Activated T-cell treated with anti-CD3 and anti-CD28 coated beads, Interleukin-2, amount 50 U/mL, for 72 hours (primary cell): Measurements from ENCODE around the gene LYRM7. TPM values are rescaled to one million over a fixed set of nuclear protein-coding genes. Genes with fewer than 3 reads are reported as not detected.

Experiments used
- ATAC-seq, 2 donors: fragments of 150-1000 bp; cut with Tn5 transposase; replicated peaks in 1 of 2; 2 replicates each; pipeline ENCODE4 v1.10.0; 2021; ENCODE audit warnings: moderate library complexity in 2 of 2, mild to moderate bottlenecking in 1 of 2
- DNase-seq, 2 donors: peaks; one replicate each; pipeline ENCODE4 v3.0.0; 2021 to 2022; ENCODE audit warnings: mixed read lengths in 1 of 2
- H3K27ac Mint-ChIP-seq: one replicate; pipeline ENCODE4 v1.8.0; 2022; ENCODE audit warnings: mild to moderate bottlenecking, moderate library complexity, mixed read lengths
- H3K27me3 Mint-ChIP-seq: one replicate; pipeline ENCODE4 v1.8.0; 2022; ENCODE audit warnings: low read depth, mixed read lengths
- H3K36me3 Mint-ChIP-seq, 2 donors: one replicate each; pipeline ENCODE4 v1.8.0; 2022; ENCODE audit warnings: mixed read lengths in 2 of 2, mild to moderate bottlenecking in 1 of 2; ENCODE audit not compliant: insufficient read depth in 2 of 2
- H3K4me1 Mint-ChIP-seq: one replicate; pipeline ENCODE4 v1.8.0; 2022; ENCODE audit warnings: low read depth, mixed read lengths
- H3K4me3 Mint-ChIP-seq, 2 donors: one replicate each; pipeline ENCODE4 v1.8.0; 2022; ENCODE audit warnings: mild to moderate bottlenecking in 2 of 2, mixed read lengths in 2 of 2, moderate library complexity in 2 of 2
- H3K9me3 Mint-ChIP-seq, 2 donors: one replicate each; pipeline ENCODE4 v1.8.0; 2022; ENCODE audit warnings: mixed read lengths in 2 of 2
- total RNA-seq, 2 donors: library from RNA; stranded (reverse); gene quantifications; one replicate each; pipeline ENCODE4 v1.2.3, GENCODE V29; 2022

The LYRM7 gene
- total RNA-seq, 2 donors from 2014 or later = 12.4 to 16.0 TPM

DNA sequence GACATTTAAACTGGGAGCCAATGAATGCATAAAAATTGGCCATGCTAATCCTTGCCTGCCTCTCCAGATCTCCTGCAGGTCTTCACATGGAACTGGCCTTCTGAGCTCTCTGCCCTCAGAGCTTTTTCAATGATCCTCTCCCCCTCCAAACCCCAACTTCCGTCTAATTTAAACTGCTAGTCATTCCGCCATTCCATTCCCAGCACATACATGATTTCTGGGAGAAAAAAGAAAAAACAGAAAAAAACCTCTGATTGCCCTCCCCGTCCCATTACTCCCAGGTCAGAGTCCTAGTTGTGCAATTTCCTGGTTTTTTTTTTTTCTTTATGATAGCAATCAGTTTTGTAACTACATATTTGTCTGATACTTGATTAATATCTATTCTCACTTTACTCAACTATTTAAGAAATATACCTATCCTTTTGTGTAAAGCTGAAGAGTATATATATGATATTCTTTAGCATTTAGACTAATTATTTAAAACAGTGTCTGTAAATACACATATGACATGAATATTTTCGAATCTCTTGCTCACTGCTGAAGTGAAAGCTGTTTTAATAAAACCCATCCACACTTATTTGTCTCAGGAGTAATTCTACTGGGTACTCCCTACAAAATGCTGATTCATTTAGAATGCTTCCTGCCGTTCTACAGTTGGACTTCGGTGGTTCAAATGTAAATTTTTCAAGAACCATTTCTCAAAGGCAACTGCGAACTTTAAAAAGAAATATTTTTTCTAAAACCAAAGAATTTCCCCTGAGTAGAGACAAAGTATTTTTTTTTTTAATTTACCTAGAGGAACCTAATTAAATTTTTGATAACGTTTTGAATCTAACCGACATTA is 7.2 kb upstream of the LYRM7 start:
- DNase-seq = no peak
- Mint-ChIP-seq H3K4me1 (peaks cover 48% of the 10 kb centered on the region), H3K9me3 (no peaks in the 10 kb centered on the region), H3K27ac (peak overlapping the region; percentile 98), H3K4me3 (peak overlapping the region; percentile 94 to 96), H3K36me3 (peaks cover 16 to 38% of the 10 kb centered on the region in 2 donors), H3K27me3 (no peaks in the 10 kb centered on the region)
- ATAC-seq = no peak

- H3K36me3 Mint-ChIP-seq = peaks cover 9 to 29% of the 10 kb centered on the region in 2 donors
- H3K27ac Mint-ChIP-seq = peak overlapping the region; percentile 99
- H3K9me3 Mint-ChIP-seq = peaks cover 0 to 2% of the 10 kb centered on the region in 2 donors
- DNase-seq (peak; percentile 75 to 76), ATAC-seq (peak; percentile 80 to 81)
- peak overlapping the region; percentile 96 to 97 for H3K4me3 Mint-ChIP-seq
- peaks cover 57% of the 10 kb centered on the region for H3K4me1 Mint-ChIP-seq
- H3K27me3 Mint-ChIP-seq = no peaks in the 10 kb centered on the region
Observed at GRCh38 chr5:131164191-131165118, 6.3 kb upstream of the LYRM7 start.

GRCh38 chr5:131165119-131165727 is 5.5 kb upstream of the LYRM7 start, which contains the start of gene HINT1:
TSS of gene HINT1 (minus strand) at chr5:131165256. CDS start at chr5:131165205, 51 bp downstream.
- no peaks in the 10 kb centered on the region for H3K27me3 Mint-ChIP-seq
- DNase-seq (peak; percentile 95 to 97), ATAC-seq (peak; percentile 88 to 91)
- H3K27ac Mint-ChIP-seq = peak within 1 kb of the TSS; percentile 99
- H3K36me3 Mint-ChIP-seq = peaks cover 5 to 22% of the 10 kb centered on the region in 2 donors
- peaks cover 60% of the 10 kb centered on the region for H3K4me1 Mint-ChIP-seq
- H3K4me3 Mint-ChIP-seq = peak within 1 kb of the TSS; percentile 96 to 97
- H3K9me3 Mint-ChIP-seq = peaks cover 0 to 2% of the 10 kb centered on the region in 2 donors

DNA sequence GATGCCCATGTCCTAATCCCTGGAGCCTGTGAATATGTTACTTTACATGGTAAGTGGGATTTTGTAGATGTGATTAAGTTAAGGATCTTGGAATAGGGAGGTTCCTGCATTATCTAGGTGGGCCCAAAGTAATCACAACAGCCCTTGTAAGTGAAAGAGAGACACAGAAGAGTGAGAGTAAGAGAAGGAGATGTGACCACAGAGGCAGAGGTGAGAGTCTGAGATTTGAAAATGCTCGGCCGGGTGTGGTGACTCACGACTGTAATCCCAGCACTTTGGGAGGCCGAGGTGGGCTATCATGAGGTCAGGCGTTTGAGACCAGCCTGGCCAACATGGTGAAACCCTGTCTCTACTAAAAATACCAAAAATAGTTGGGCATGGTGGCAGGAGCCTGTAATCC is 3.1 kb upstream of the LYRM7 start:
- ATAC-seq (no peak), DNase-seq (no peak)
- Mint-ChIP-seq H3K27me3 (no peaks in the 10 kb centered on the region), H3K36me3 (peaks cover 4 to 9% of the 10 kb centered on the region in 2 donors), H3K4me3 (no peak overlapping the region), H3K9me3 (peaks cover 0 to 2% of the 10 kb centered on the region in 2 donors), H3K27ac (no peak overlapping the region), H3K4me1 (peaks cover 62% of the 10 kb centered on the region)

DNA sequence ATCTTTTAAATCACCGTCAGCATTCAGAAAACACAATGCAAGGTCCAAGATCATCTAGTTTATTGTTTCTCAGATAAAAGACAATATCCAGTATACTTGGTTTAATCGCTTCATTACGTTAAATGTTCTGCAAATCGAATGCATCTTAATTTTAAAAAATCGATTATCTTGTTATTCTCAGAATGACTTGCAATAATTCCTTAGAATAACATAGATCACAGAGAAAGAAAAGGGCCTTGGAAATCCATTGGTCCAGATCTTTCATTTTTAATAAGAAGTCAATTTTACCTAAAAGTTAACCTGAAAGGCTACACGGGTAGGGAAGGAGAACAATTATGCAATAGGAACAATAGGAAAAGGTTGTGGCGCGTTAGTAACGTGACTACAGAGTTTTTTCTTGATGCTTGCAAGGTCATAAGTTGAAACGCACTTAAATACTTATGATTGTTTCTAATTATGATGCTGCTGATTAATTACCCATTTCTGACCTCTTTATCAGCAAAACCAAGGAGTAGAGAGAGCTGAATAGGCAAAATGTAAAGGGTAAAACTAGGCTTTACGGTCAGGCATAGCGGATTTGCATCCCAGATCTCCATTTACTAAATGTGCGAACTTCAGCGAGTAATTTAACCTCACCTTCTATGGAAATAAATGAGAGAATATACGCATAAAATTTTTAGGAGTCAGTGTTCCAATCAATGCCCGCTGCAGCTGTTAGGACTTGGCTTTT is 769 bp upstream of the LYRM7 start:
- ATAC-seq (no peak), DNase-seq (no peak)
- Mint-ChIP-seq H3K27ac (peak overlapping the region; percentile 96), H3K27me3 (no peaks in the 10 kb centered on the region), H3K36me3 (peaks cover under 1 to 1% of the 10 kb centered on the region in 2 donors), H3K4me1 (peaks cover 63% of the 10 kb centered on the region), H3K9me3 (peaks cover 0 to 2% of the 10 kb centered on the region in 2 donors), H3K4me3 (peak overlapping the region; percentile 98 to 99)

GRCh38 chr5:131171276-131171810 is 599 bp downstream of the LYRM7 start:
- Mint-ChIP-seq H3K36me3 (no peaks in the 10 kb centered on the region), H3K27ac (peak overlapping the region; percentile 96), H3K27me3 (no peaks in the 10 kb centered on the region), H3K4me1 (peaks cover 54% of the 10 kb centered on the region), H3K4me3 (peak overlapping the region; percentile 98 to 99), H3K9me3 (peaks cover 0 to 3% of the 10 kb centered on the region in 2 donors)
- DNase-seq (peak; percentile 15 to 25), ATAC-seq (no peak)

- H3K4me3 Mint-ChIP-seq = no peak overlapping the region
- H3K4me1 Mint-ChIP-seq = peaks cover 18% of the 10 kb centered on the region
- peaks cover 0 to 3% of the 10 kb centered on the region in 2 donors for H3K36me3 Mint-ChIP-seq
- H3K9me3 Mint-ChIP-seq = peaks cover 0 to 1% of the 10 kb centered on the region in 2 donors
- no peak for DNase-seq
- no peaks in the 10 kb centered on the region for H3K27me3 Mint-ChIP-seq
- H3K27ac Mint-ChIP-seq = no peak overlapping the region
- no peak for ATAC-seq
Observed at GRCh38 chr5:131180407-131180806, 9.7 kb downstream of the LYRM7 start.

DNA sequence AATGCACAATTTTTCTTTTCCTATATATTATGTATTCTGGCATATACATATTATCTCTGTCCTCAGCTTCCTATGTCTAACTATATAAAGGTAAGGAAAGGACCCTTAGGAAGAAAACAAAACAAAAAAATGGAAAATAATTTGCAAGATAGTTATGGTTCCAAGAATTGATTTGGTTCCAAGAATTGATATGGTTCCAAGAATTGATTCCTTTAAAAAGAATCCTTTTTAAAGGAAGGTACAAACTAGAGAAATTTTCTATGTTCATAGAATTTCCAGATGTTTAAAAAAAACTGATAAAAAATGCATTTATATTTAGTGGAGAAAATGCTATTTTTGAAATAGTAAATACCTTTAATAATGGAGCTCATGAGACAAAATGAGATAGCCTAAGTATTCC is 12.1 kb downstream of the LYRM7 start:
- peaks cover 14% of the 10 kb centered on the region for H3K4me1 Mint-ChIP-seq
- no peak for DNase-seq
- no peak overlapping the region for H3K27ac Mint-ChIP-seq
- H3K9me3 Mint-ChIP-seq = no peaks in the 10 kb centered on the region
- H3K36me3 Mint-ChIP-seq = peaks cover 0 to 3% of the 10 kb centered on the region in 2 donors
- no peak overlapping the region for H3K4me3 Mint-ChIP-seq
- ATAC-seq = no peak
- H3K27me3 Mint-ChIP-seq = no peaks in the 10 kb centered on the region

DNA sequence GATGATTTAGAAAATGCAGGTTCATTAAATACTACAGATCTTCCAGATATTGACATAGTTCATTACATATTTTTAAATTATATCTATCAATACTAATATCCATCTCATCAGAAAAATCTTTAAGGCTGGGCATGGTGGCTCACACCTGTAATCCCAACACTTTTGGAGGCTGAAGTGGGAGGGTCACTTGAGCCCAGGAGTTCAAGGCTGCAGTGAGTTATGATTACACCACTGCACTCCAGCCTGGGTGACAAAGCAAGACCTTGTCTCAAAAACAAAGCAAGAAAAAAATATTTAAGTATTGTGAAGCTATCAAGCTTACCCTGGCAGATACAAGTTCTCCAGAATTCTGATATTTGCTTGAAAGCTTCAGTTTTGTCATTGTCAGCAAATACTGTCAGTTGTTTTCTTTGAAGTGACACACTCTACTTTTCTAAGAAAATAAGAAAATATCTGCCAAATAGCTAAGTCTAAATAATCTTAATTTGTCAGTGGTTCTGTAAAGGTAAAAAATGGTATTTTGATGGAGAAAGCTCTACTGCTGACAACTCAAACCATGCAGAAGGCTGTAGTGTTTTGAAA is 14.9 kb downstream of the LYRM7 start:
- DNase-seq (no peak), ATAC-seq (no peak)
- Mint-ChIP-seq H3K36me3 (peaks cover 0 to 8% of the 10 kb centered on the region in 2 donors), H3K9me3 (no peaks in the 10 kb centered on the region), H3K4me3 (no peak overlapping the region), H3K4me1 (peaks cover 9% of the 10 kb centered on the region), H3K27ac (no peak overlapping the region), H3K27me3 (no peaks in the 10 kb centered on the region)

GRCh38 chr5:131186561-131187256 is 16.0 kb downstream of the LYRM7 start:
- Mint-ChIP-seq H3K9me3 (no peaks in the 10 kb centered on the region), H3K27ac (no peak overlapping the region), H3K36me3 (peaks cover 0 to 8% of the 10 kb centered on the region in 2 donors), H3K4me3 (no peak overlapping the region), H3K4me1 (peaks cover 9% of the 10 kb centered on the region), H3K27me3 (no peaks in the 10 kb centered on the region)
- no peak for DNase-seq
- ATAC-seq = no peak

DNA sequence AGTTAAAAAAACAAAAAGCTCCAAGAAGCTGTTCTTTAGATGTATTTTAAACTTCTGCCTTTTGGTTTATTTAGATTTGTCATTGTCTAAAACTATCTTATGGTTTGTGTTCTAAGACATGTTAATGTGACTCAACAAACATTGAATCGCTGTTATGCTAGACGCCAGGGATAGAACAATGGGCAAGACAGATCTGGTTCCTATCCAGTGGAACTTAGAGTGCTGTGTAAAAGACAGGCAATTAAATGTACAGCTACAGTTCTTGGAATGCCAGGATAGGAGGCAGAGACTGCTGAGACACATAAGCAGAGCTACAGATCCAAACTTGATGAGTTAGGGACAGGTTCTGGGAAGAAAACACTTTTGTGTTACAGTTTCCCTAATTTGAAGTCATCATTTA is 22.4 kb downstream of the LYRM7 start:
- Mint-ChIP-seq H3K27me3 (no peaks in the 10 kb centered on the region), H3K9me3 (no peaks in the 10 kb centered on the region), H3K4me1 (peaks cover 1% of the 10 kb centered on the region), H3K27ac (no peak overlapping the region), H3K4me3 (no peak overlapping the region), H3K36me3 (peaks cover 0 to 5% of the 10 kb centered on the region in 2 donors)
- ATAC-seq = no peak
- no peak for DNase-seq
